ENCODE results near the gene VTI1A. TPM values are rescaled to one million over a fixed set of nuclear protein-coding genes. Genes with fewer than 3 reads are reported as not detected.

Gene VTI1A
- total RNA-seq, 3 donors from 2014 or later, result 36.2 to 55.9 (median 44.4) TPM

- TF ChIP-seq, protein P1, sequence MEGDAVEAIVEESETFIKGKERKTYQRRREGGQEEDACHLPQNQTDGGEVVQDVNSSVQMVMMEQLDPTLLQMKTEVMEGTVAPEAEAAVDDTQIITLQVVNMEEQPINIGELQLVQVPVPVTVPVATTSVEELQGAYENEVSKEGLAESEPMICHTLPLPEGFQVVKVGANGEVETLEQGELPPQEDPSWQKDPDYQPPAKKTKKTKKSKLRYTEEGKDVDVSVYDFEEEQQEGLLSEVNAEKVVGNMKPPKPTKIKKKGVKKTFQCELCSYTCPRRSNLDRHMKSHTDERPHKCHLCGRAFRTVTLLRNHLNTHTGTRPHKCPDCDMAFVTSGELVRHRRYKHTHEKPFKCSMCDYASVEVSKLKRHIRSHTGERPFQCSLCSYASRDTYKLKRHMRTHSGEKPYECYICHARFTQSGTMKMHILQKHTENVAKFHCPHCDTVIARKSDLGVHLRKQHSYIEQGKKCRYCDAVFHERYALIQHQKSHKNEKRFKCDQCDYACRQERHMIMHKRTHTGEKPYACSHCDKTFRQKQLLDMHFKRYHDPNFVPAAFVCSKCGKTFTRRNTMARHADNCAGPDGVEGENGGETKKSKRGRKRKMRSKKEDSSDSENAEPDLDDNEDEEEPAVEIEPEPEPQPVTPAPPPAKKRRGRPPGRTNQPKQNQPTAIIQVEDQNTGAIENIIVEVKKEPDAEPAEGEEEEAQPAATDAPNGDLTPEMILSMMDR (IDR thresholded peaks at IDR 0.05), result no peak
- DNase-seq (no peak), ATAC-seq (no peak)
- Histone ChIP-seq H3K4me3 (no peak overlapping the region), H3K4me1 (ENCODE audit: low read depth) (no peaks in the 10 kb centered on the region), H3K36me3 (ENCODE audit: low read depth) (no peaks in the 10 kb centered on the region), H3K9me3 (no peaks in the 10 kb centered on the region)
- intact Hi-C loops (cut with DNase I, micrococcal nuclease), result no loop called here
Measured at GRCh38 chr10:112605063-112605462, 158.0 kb downstream of the VTI1A start.

DNA sequence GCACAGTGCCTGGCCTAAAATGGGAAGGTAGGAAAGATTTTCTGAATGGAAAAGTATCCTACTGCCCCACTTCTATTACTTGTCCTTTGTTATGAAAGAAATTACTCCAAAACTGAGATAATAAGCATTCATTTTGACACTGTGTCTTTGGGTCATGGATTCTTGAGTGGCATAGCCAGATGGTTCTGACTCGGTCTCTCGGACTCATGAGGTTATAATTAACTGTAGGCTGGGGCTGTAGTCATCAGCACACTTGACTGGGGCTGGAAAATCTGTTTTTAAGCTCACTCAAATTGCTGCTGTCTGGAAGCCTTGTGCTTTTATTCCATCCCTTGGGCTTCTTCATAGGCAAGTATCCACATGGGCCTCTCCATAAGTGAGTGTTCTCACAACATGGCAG, 160.5 kb downstream of the VTI1A start:
- intact Hi-C loops (cut with DNase I, micrococcal nuclease), result no loop called here
- DNase-seq (no peak), ATAC-seq (no peak)
- TF ChIP-seq, protein P1 (IDR thresholded peaks at IDR 0.05), result no peak
- Histone ChIP-seq H3K4me1 (ENCODE audit: low read depth) (no peaks in the 10 kb centered on the region), H3K9me3 (no peaks in the 10 kb centered on the region), H3K4me3 (no peak overlapping the region), H3K36me3 (ENCODE audit: low read depth) (no peaks in the 10 kb centered on the region)

DNA sequence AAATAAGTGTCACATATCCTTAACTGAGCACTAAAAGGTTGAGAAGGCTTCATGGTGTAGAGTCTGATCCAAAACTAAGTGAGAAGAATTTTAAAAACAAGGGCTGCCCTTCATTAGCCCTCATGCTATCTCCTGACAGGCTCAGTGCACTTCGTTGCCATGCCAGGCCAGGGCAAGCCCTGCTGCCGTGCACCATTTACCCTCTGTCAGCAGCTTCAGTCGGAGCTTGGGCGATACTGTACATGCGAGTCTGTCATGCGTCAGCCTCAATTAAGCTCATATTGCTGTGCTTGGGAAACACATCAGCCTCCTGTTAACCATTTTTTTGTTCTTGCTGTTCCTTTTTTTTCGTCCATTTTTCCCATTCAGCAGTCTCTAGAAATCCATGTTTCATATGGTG, 166.6 kb downstream of the VTI1A start:
- TF ChIP-seq, protein P1 (IDR thresholded peaks at IDR 0.05), result no peak
- no peak for ATAC-seq
- Histone ChIP-seq H3K9me3 (no peaks in the 10 kb centered on the region), H3K4me3 (no peak overlapping the region), H3K36me3 (ENCODE audit: low read depth) (no peaks in the 10 kb centered on the region), H3K4me1 (ENCODE audit: low read depth) (no peaks in the 10 kb centered on the region)
- intact Hi-C loops (cut with DNase I, micrococcal nuclease), result no loop called here
- DNase-seq, result no peak

DNA sequence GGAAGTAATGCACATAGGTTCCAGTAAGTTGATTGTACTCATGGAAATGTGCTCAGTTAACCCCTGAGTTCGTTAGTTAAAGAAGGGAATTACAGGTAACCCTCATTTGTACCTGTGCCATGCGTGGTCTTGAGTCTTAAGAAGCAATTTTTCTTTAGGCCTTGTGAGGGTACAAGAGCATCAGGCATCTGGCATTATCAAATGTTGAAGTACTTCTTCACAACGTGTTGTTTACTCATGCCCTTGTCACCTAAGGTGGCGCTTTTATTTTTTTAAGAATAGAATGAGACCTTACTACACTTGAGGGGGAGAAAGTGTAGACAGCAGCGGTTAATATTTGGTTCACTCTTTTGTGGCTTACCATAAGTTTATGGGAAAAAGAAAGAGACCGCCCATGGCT, 167.1 kb downstream of the VTI1A start:
- no peaks in the 10 kb centered on the region for H3K4me1 ChIP-seq (ENCODE audit: low read depth)
- no peak for DNase-seq
- no peak overlapping the region for H3K4me3 ChIP-seq
- intact Hi-C loops (cut with DNase I, micrococcal nuclease), result no loop called here
- TF ChIP-seq, protein P1 (IDR thresholded peaks at IDR 0.05), result no peak
- H3K36me3 ChIP-seq (ENCODE audit: low read depth), result no peaks in the 10 kb centered on the region
- no peaks in the 10 kb centered on the region for H3K9me3 ChIP-seq
- no peak for ATAC-seq

GRCh38 chr10:112614586-112614985, 167.6 kb downstream of the VTI1A start:
- no peak overlapping the region for H3K4me3 ChIP-seq
- H3K9me3 ChIP-seq, result no peaks in the 10 kb centered on the region
- intact Hi-C loops (cut with DNase I, micrococcal nuclease), result no loop called here
- DNase-seq, result no peak
- no peaks in the 10 kb centered on the region for H3K4me1 ChIP-seq (ENCODE audit: low read depth)
- TF ChIP-seq, protein P1 (IDR thresholded peaks at IDR 0.05), result no peak
- no peaks in the 10 kb centered on the region for H3K36me3 ChIP-seq (ENCODE audit: low read depth)
- no peak for ATAC-seq

DNA sequence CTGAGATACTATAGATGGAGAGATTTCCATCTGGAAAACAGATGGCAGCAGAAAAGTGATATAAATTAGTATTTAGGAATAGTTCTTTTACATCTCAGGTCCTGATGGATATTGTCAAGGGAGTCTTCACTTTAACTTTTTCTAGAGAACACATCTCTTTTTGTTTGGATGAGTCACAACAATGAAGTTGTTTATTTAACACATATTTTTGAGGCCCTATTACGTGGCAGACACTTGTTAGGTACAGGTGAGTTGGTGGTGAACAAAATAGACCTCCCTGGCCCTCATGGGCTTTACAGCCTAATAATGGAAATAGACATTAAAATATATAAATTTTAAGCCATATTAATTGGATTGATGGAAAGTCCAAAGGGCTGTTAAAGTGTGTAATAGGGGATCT, 168.3 kb downstream of the VTI1A start:
- TF ChIP-seq, protein P1 (IDR thresholded peaks at IDR 0.05), result no peak
- intact Hi-C loops (cut with DNase I, micrococcal nuclease), result no loop called here

More for the DNA sequence above, 168.3 kb downstream of the VTI1A start:
- Histone ChIP-seq H3K9me3 (no peaks in the 10 kb centered on the region), H3K4me3 (no peak overlapping the region), H3K4me1 (ENCODE audit: low read depth) (no peaks in the 10 kb centered on the region), H3K36me3 (ENCODE audit: low read depth) (no peaks in the 10 kb centered on the region)
- ATAC-seq (no peak), DNase-seq (no peak)
